NB4 (cell line): ENCODE results near the gene MCM5.
A peak's percentile ranks its signal among the peaks of the same experiment; 100 is the strongest.

Experiments used
- CTCF ChIP-seq: IDR thresholded peaks from one replicate; pipeline ENCODE4 v1.5.1; 2012; ENCODE audit warnings: low read depth, low read length
- MAX ChIP-seq: IDR thresholded peaks from 2 replicates; pipeline ENCODE4 v1.6.1; 2011; ENCODE audit warnings: low read depth, low read length
- POLR2A ChIP-seq: IDR thresholded peaks from 2 replicates; pipeline ENCODE4 v1.6.1; 2011; ENCODE audit warnings: mild to moderate bottlenecking; ENCODE audit not compliant: insufficient read length; ENCODE audit errors: extremely low read depth

GRCh38 chr22:35376728-35377472 lies 23.0 kb upstream of the MCM5 start:
- TF ChIP-seq CTCF (no peak), POLR2A (no peak), MAX (peak; percentile 18)
